K562 (cell line): ENCODE measurements around the gene TIMM44. TPM values are rescaled to one million over a fixed set of nuclear protein-coding genes. Genes with fewer than 3 reads are reported as not detected.

Source experiments
- ATAC-seq: fragments of 200-7000 bp; cut with Tn5 transposase; 3 replicates; pipeline ENCODE4 v1.9.1; 2020; ENCODE audit warnings: moderate library complexity
- BruUV-seq: library from RNA; stranded (reverse); fragments of 400-500 nt; replicated peaks from 2 replicates; lab custom pipeline; 2021; lab: Mats Ljungman, UMichigan
- CTCF ChIA-PET: fragments of 300-600 bp; formaldehyde crosslinking; extraction: SDS; loops from one replicate; lab custom pipeline; 2021; ENCODE audit warnings: low intra/inter-chr PET ratio; lab: Yijun Ruan, JAX
- POLR2A ChIA-PET: fragments of 300-600, 350-650 bp; sonication (Branson Sonifier 250); formaldehyde crosslinking; extraction: SDS; loops from one replicate; lab custom pipeline; 2021; ENCODE audit warnings: antibody characterized with exemption, inconsistent platforms; lab: Yijun Ruan, JAX
- DNase-seq, 4 experiments: peaks; one replicate each; pipeline versions ENCODE4 v3.0.0 to v3.0.0-alpha.2; 2011 to 2018; ENCODE audit warnings: low spot score in 3 of 4, mixed read lengths in 3 of 4; ENCODE audit errors: extremely low read depth in 1 of 4
- FAIRE-seq: peaks from 2 replicates; lab custom pipeline; 2011; peaks lifted over from hg19 to GRCh38; lab: Jason Lieb, UNC
- H2AFZ ChIP-seq: 2 replicates; pipeline ENCODE4 v1.6.0; 2011; ENCODE audit warnings: low read depth, low read length, control low read depth, inconsistent platforms
- H3K27ac ChIP-seq: fragments of 200-600 bp; 3 replicates; pipeline ENCODE4 v1.8.0; 2011; ENCODE audit warnings: low read depth, mild to moderate bottlenecking, control low read depth, inconsistent platforms, low read length, moderate library complexity, mixed read lengths; ENCODE audit errors: extremely low read depth
- H3K27me3 ChIP-seq, 2 experiments: fragments of 300-600 bp in 1 of 2; 2 replicates in 1 of 2; 3 replicates in 1 of 2; pipeline versions ENCODE4 v1.6.0 to v1.8.0; 2011; ENCODE audit warnings: inconsistent platforms in 2 of 2, low read length in 2 of 2, mild to moderate bottlenecking in 1 of 2, mixed read lengths in 1 of 2, moderate library complexity in 1 of 2; ENCODE audit not compliant: control insufficient read depth in 2 of 2, insufficient read depth in 2 of 2
- H3K36me3 ChIP-seq: fragments of 300-600 bp; 3 replicates; pipeline ENCODE4 v1.8.0; 2011; ENCODE audit warnings: mild to moderate bottlenecking, low read length, inconsistent platforms; ENCODE audit not compliant: control insufficient read depth, insufficient read depth
- H3K4me1 ChIP-seq, 2 experiments: fragments of 200-600 bp in 1 of 2; replicated peaks in 1 of 2; 2 replicates in 1 of 2; 3 replicates in 1 of 2; pipeline versions ENCODE4 v1.5.1 to v1.8.0; 2011; ENCODE audit warnings: inconsistent platforms in 2 of 2, low read length in 2 of 2, mild to moderate bottlenecking in 1 of 2, mixed read lengths in 1 of 2, moderate library complexity in 1 of 2; ENCODE audit not compliant: control insufficient read depth in 2 of 2, insufficient read depth in 2 of 2
- H3K4me2 ChIP-seq: 2 replicates; pipeline ENCODE4 v1.6.1; 2011; ENCODE audit warnings: low read length, control low read depth, inconsistent platforms, mixed read lengths; ENCODE audit not compliant: insufficient read depth
- H3K4me3 ChIP-seq: fragments of 200-600 bp; sonication (generic), shearing (Covaris generic); 2 replicates; pipeline ENCODE4 v1.5.1; 2016; ENCODE audit warnings: control low read depth, inconsistent platforms
- H3K79me2 ChIP-seq: fragments of 200-600 bp; 3 replicates; pipeline ENCODE4 v1.8.0; 2011; ENCODE audit warnings: low read length, inconsistent platforms; ENCODE audit not compliant: control insufficient read depth, insufficient read depth
- H3K9ac ChIP-seq, 2 experiments: 2 replicates each; pipeline versions ENCODE4 v1.6.0 to v1.6.1; 2011; ENCODE audit warnings: low read depth in 2 of 2, low read length in 2 of 2, control low read depth in 1 of 2, inconsistent platforms in 1 of 2, mild to moderate bottlenecking in 1 of 2, mixed read lengths in 1 of 2; ENCODE audit not compliant: insufficient read depth in 1 of 2
- H3K9me1 ChIP-seq: one replicate; pipeline ENCODE4 v1.6.0; 2011; ENCODE audit warnings: inconsistent platforms, mild to moderate bottlenecking, low read length, moderate library complexity; ENCODE audit not compliant: control insufficient read depth, insufficient read depth
- H3K9me3 ChIP-seq: replicated peaks from 2 replicates; pipeline ENCODE4 v1.5.1; 2011; ENCODE audit warnings: low read depth, low read length, inconsistent platforms; ENCODE audit not compliant: control insufficient read depth, insufficient read depth
- H4K20me1 ChIP-seq: replicated peaks from 2 replicates; pipeline ENCODE4 v1.6.1; 2011; ENCODE audit warnings: low read length, inconsistent platforms, mixed read lengths; ENCODE audit not compliant: control insufficient read depth, insufficient read depth
- E2F3 ChIP-seq: fragments of 250-450 bp; sonication (Bioruptor Pico); IDR thresholded peaks from 2 replicates; pipeline ENCODE4 v1.4.0; 2020; ENCODE audit warnings: mild to moderate bottlenecking
- ESRRB ChIP-seq: fragments of 250-450 bp; sonication (Bioruptor Pico); IDR thresholded peaks from 2 replicates; pipeline ENCODE4 v1.5.0; 2020; ENCODE audit warnings: mild to moderate bottlenecking, moderate library complexity, borderline replicate concordance
- ETV5 ChIP-seq: sonication (generic); formaldehyde crosslinking; IDR thresholded peaks from 2 replicates; pipeline ENCODE4 v1.4.0; 2020; ENCODE audit warnings: low read depth, mild to moderate bottlenecking, missing genetic modification reagents
- FOXJ2 ChIP-seq: fragments of 200-800 bp; sonication (Bioruptor generic); IDR thresholded peaks from 2 replicates; pipeline ENCODE4 v1.6.1; 2016; ENCODE audit warnings: missing genetic modification characterization, missing compliant biosample characterization
- FOXK2 ChIP-seq, 2 experiments: fragments of 450-650 bp; IDR thresholded peaks in 1 of 2; conservative IDR thresholded peaks in 1 of 2; 2 replicates each; pipeline ENCODE4 v1.6.1; 2016; ENCODE audit warnings: low read depth in 2 of 2, mild to moderate bottlenecking in 1 of 2
- HEY1 ChIP-seq: fragments of 250-450 bp; sonication (Bioruptor Pico); IDR thresholded peaks from 2 replicates; pipeline ENCODE4 v1.5.0; 2020; ENCODE audit warnings: mild to moderate bottlenecking, moderate library complexity, borderline replicate concordance
- HMG20A ChIP-seq: fragments of 450-650 bp; formaldehyde crosslinking; conservative IDR thresholded peaks from 2 replicates; pipeline ENCODE4 v1.4.0; 2020; ENCODE audit warnings: mild to moderate bottlenecking, mixed read lengths
- HSF4 ChIP-seq: fragments of 250-450 bp; sonication (Bioruptor Pico); IDR thresholded peaks from 2 replicates; pipeline ENCODE4 v2.1.2; 2022; ENCODE audit warnings: mild to moderate bottlenecking, moderate library complexity, borderline replicate concordance
- ILF3 ChIP-seq: fragments of 450-650 bp; IDR thresholded peaks from 2 replicates; pipeline ENCODE4 v1.6.1; 2018; ENCODE audit warnings: antibody characterized with exemption, mild to moderate bottlenecking, moderate library complexity, borderline replicate concordance
- LEF1 ChIP-seq: fragments of 450-650 bp; IDR thresholded peaks from 2 replicates; pipeline ENCODE4 v1.6.1; 2016; ENCODE audit warnings: mild to moderate bottlenecking
- MAZ ChIP-seq, 2 experiments: fragments of 450-650 bp in 1 of 2; sonication (generic) in 1 of 2; formaldehyde crosslinking; IDR thresholded peaks in 1 of 2; conservative IDR thresholded peaks in 1 of 2; 2 replicates each; pipeline versions ENCODE4 v1.4.0 to v1.5.0; 2020; ENCODE audit warnings: mild to moderate bottlenecking in 1 of 2, missing genetic modification reagents in 1 of 2
- PHTF2 ChIP-seq: fragments of 250-450 bp; sonication (Bioruptor Pico); IDR thresholded peaks from 2 replicates; pipeline ENCODE4 v1.5.0; 2021; ENCODE audit warnings: mild to moderate bottlenecking
- RBM34 ChIP-seq: fragments of 200-400 bp; formaldehyde crosslinking; IDR thresholded peaks from 2 replicates; pipeline ENCODE4 v1.6.1; 2018; ENCODE audit warnings: low read length, borderline replicate concordance; ENCODE audit not compliant: insufficient read depth
- TBP ChIP-seq: optimal IDR thresholded peaks from 2 replicates; pipeline ENCODE3; 2011; ENCODE audit warnings: low read depth, low read length, improper control_type of control experiment
- TRIM28 ChIP-seq: fragments of 450-650 bp; IDR thresholded peaks from 2 replicates; pipeline ENCODE4 v1.6.1; 2017
- ZNF134 ChIP-seq: fragments of 250-450 bp; sonication (Bioruptor Pico); conservative IDR thresholded peaks from 2 replicates; pipeline ENCODE4 v1.4.0; 2020
- ZNF354B ChIP-seq: fragments of 250-450 bp; sonication (Bioruptor Pico); IDR thresholded peaks from 2 replicates; pipeline ENCODE4 v1.4.0; 2020
- WGBS: fragments of 100-300 bp; shearing (Covaris generic); methylation state at CpG from one replicate; pipeline ENCODE4 v1.1.6; 2016; ENCODE audit warnings: low coverage, mixed read lengths; ENCODE audit not compliant: insufficient coverage; ENCODE audit errors: missing lambda C conversion rate; 5-methylcytosine and 5-hydroxymethylcytosine counted together
- in situ Hi-C: fragments of 300-500 bp; cut with MboI; formaldehyde crosslinking; loops from 4 replicates; pipeline ENCODE4 v1.15.0; 2018; ENCODE audit warnings: inconsistent platforms, mixed read lengths
- intact Hi-C: fragments of 100-400 bp; cut with micrococcal nuclease; formaldehyde crosslinking; loops from 2 replicates; pipeline ENCODE4 v1.14.2; 2022
- polyA plus RNA-seq, 8 experiments: library from polyadenylated mRNA; depleted of rRNA in 4 of 8; stranded (reverse) in 5 of 8; unstranded in 3 of 8; fragments of >200 nt; fragmentation: Nextera tagmentation in 2 of 8; fragmentation: Illumina TruSeq in 1 of 8; extraction: Ambion mirVana in 2 of 8; extraction: Trizol in 1 of 8; gene quantifications; 2 replicates each; pipeline versions ENCODE4 v1.2.1 to v1.2.3, GENCODE V29; 2011 to 2014; ENCODE audit warnings: inconsistent platforms in 1 of 8, missing spikeins in 1 of 8
- total RNA-seq, 7 experiments: library from RNA; depleted of rRNA in 6 of 7; stranded (reverse); fragments of >200 nt in 6 of 7; fragmentation: Illumina TruSeq in 2 of 7; extraction: Trizol in 2 of 7; gene quantifications; 2 replicates each; pipeline versions ENCODE4 v1.2.1 to v1.2.3, GENCODE V29; 2011 to 2021; ENCODE audit warnings: low replicate concordance in 1 of 7
- TF ChIP-seq, protein P1 (sequence below): fragments of 450-650 bp; IDR thresholded peaks from 2 replicates; pipeline ENCODE4 v1.6.1; 2016; ENCODE audit warnings: borderline replicate concordance
- TF ChIP-seq, protein P2 (sequence below): fragments of 450-650 bp; IDR thresholded peaks from 2 replicates; pipeline ENCODE4 v1.6.1; 2017; ENCODE audit warnings: mild to moderate bottlenecking, moderate library complexity
- TF ChIP-seq, protein P3 (sequence below): sonication (generic); formaldehyde crosslinking; IDR thresholded peaks from 2 replicates; pipeline ENCODE4 v1.8.0; 2022; ENCODE audit warnings: missing genetic modification reagents, mild to moderate bottlenecking, borderline replicate concordance

Gene TIMM44
- total and polyA plus RNA-seq, 9 of the 15 experiments (the other 6 are each of a cell fraction or from before 2014, with no cell fraction given), result 10.3 to 231 (median 89.3) TPM

DNA sequence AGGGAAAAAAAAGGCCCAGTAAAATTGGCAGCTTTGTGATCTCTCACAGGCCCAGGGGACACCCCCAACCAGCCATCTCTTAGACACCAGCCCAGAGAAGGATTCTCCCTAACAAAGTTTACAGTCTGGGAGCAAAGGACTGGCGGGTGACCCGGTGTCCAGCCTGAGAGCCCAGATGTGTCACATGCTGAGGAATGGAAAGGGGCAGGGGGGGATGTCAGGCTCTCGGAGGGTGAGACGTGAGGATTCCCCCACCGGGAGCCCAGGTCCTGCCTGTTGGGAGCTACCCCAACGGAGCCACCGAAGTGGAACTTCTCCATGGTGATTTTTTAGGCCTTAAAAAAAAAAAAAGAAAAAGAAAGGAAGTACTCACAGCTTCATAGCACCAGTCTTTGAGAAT, 12.7 kb downstream of the TIMM44 start:
- ChIA-PET POLR2A (interaction anchor here (0.6 to 3.3 kb wide), 4 partner anchors 10 to 338 kb away, joined by 3 to 27 read pairs (median 4); partner anchors contain the start of gene TIMM44), CTCF (no interaction called here)
- no peaks in the 10 kb centered on the region for H3K9me1 ChIP-seq
- DNase-seq (no peak), FAIRE-seq (no peak), ATAC-seq (no peak)
- no peak overlapping the region for H2AFZ ChIP-seq
- H4K20me1 ChIP-seq, result peaks cover 21% of the 10 kb centered on the region
- peaks cover 78% of the 10 kb centered on the region; the same call in 2 of the 3 replicates for H3K36me3 ChIP-seq
- H3K9ac ChIP-seq, result no peak overlapping the region
- 85% methylated on average over 6 of the region's 7 CpGs for WGBS
- no peaks in the 10 kb centered on the region for H3K27me3 ChIP-seq
- no peak overlapping the region for H3K4me3 ChIP-seq
- in situ Hi-C loops (no loop called here), intact Hi-C loops (no loop called here)
- BruUV-seq, result no TSS peak
- H3K4me1 ChIP-seq, result peaks cover 11 to 67% of the 10 kb centered on the region in 2 experiments
- no peak overlapping the region for H3K4me2 ChIP-seq
- H3K27ac ChIP-seq, result no peak overlapping the region
- no peaks in the 10 kb centered on the region for H3K79me2 ChIP-seq
- no peaks in the 10 kb centered on the region for H3K9me3 ChIP-seq
- TF ChIP-seq FOXJ2 (tag) (no peak), ZNF354B (CRISPR knock-in tag) (no peak), HMG20A (CRISPR knock-in tag) (no peak), E2F3 (CRISPR knock-in tag) (no peak), ESRRB (CRISPR knock-in tag) (no peak), TBP (no peak), HEY1 (no peak), ETV5 (CRISPR knock-in tag) (no peak), FOXK2 (conservative IDR thresholded peaks at IDR 0.05 in 1 of 2, IDR thresholded peaks at IDR 0.05 in 1 of 2; ENCODE audit: low read depth in 2 of 2) (no peak), ILF3 (no peak), LEF1 (no peak), TRIM28 (no peak), ZNF134 (no peak), RBM34 (no peak), PHTF2 (CRISPR knock-in tag) (no peak), MAZ (CRISPR knock-in tag; conservative IDR thresholded peaks at IDR 0.05 in 1 of 2, IDR thresholded peaks at IDR 0.05 in 1 of 2) (no peak), HSF4 (CRISPR knock-in tag) (no peak)
- TF ChIP-seq, protein P1, sequence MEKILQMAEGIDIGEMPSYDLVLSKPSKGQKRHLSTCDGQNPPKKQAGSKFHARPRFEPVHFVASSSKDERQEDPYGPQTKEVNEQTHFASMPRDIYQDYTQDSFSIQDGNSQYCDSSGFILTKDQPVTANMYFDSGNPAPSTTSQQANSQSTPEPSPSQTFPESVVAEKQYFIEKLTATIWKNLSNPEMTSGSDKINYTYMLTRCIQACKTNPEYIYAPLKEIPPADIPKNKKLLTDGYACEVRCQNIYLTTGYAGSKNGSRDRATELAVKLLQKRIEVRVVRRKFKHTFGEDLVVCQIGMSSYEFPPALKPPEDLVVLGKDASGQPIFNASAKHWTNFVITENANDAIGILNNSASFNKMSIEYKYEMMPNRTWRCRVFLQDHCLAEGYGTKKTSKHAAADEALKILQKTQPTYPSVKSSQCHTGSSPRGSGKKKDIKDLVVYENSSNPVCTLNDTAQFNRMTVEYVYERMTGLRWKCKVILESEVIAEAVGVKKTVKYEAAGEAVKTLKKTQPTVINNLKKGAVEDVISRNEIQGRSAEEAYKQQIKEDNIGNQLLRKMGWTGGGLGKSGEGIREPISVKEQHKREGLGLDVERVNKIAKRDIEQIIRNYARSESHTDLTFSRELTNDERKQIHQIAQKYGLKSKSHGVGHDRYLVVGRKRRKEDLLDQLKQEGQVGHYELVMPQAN, result no peak
- TF ChIP-seq, protein P2, sequence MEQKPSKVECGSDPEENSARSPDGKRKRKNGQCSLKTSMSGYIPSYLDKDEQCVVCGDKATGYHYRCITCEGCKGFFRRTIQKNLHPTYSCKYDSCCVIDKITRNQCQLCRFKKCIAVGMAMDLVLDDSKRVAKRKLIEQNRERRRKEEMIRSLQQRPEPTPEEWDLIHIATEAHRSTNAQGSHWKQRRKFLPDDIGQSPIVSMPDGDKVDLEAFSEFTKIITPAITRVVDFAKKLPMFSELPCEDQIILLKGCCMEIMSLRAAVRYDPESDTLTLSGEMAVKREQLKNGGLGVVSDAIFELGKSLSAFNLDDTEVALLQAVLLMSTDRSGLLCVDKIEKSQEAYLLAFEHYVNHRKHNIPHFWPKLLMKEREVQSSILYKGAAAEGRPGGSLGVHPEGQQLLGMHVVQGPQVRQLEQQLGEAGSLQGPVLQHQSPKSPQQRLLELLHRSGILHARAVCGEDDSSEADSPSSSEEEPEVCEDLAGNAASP, result no peak
- TF ChIP-seq, protein P3, sequence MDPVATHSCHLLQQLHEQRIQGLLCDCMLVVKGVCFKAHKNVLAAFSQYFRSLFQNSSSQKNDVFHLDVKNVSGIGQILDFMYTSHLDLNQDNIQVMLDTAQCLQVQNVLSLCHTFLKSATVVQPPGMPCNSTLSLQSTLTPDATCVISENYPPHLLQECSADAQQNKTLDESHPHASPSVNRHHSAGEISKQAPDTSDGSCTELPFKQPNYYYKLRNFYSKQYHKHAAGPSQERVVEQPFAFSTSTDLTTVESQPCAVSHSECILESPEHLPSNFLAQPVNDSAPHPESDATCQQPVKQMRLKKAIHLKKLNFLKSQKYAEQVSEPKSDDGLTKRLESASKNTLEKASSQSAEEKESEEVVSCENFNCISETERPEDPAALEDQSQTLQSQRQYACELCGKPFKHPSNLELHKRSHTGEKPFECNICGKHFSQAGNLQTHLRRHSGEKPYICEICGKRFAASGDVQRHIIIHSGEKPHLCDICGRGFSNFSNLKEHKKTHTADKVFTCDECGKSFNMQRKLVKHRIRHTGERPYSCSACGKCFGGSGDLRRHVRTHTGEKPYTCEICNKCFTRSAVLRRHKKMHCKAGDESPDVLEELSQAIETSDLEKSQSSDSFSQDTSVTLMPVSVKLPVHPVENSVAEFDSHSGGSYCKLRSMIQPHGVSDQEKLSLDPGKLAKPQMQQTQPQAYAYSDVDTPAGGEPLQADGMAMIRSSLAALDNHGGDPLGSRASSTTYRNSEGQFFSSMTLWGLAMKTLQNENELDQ (CRISPR knock-in tag), result no peak
- TF ChIP-seq, all 486 proteins: peak for 0
